ENCODE results near the gene UGT1A7. TPM values are rescaled to one million over a fixed set of nuclear protein-coding genes. Genes with fewer than 3 reads are reported as not detected.

Gene UGT1A7
- polyA plus RNA-seq, 3 donors: not detected

GRCh38 chr2:233802132-233802815, 120.6 kb downstream of the UGT1A7 start:
- H3K9me3 ChIP-seq (replicated peaks in 1 of 2; ENCODE audit: control insufficient read depth in 1 of 2, insufficient read depth in 1 of 2, low read length in 2 of 2): no peaks in the 10 kb centered on the region
- H3K27me3 ChIP-seq (ENCODE audit: control insufficient read depth in 2 of 2, insufficient read depth in 2 of 2, low read length in 2 of 2): no peaks in the 10 kb centered on the region
- no peak overlapping the region for H2AFZ ChIP-seq (ENCODE audit: insufficient read depth, low read depth, low read length, poor library complexity, severe bottlenecking)
- no peaks in the 10 kb centered on the region for H4K20me1 ChIP-seq (ENCODE audit: insufficient read depth, low read length)
- Mint-ChIP-seq H3K4me1 (no peaks in the 10 kb centered on the region), H3K27ac (peak overlapping the region in 1 of 7 donors; percentile 67), H3K4me3 (no peak overlapping the region), H3K27me3 (ENCODE audit: low read depth in 3 of 3) (peaks cover 3 to 10% (median 8%) of the 10 kb centered on the region in 3 donors), H3K9me3 (peaks cover 0 to 3% (median 0%) of the 10 kb centered on the region in 7 donors), H3K36me3 (no peaks in the 10 kb centered on the region)
- H3K4me1 ChIP-seq (ENCODE audit: control insufficient read depth in 1 of 2, insufficient read depth in 2 of 2, low read length in 2 of 2): no peaks in the 10 kb centered on the region
- no peak overlapping the region for H3K4me3 ChIP-seq (replicated peaks in 1 of 3; ENCODE audit: low read depth in 2 of 3, low read length in 3 of 3)
- intact Hi-C loops (cut with micrococcal nuclease): no loop called here
- DNase-seq: no peak
- H3K4me2 ChIP-seq (replicated peaks; ENCODE audit: extremely low read depth, low read length, poor library complexity, severe bottlenecking): no peak overlapping the region
- H3K36me3 ChIP-seq (replicated peaks in 1 of 2; ENCODE audit: control insufficient read depth in 1 of 2, insufficient read depth in 2 of 2, low read length in 2 of 2): no peaks in the 10 kb centered on the region
- H3K9ac ChIP-seq (ENCODE audit: insufficient read depth, low read length, poor library complexity, severe bottlenecking): no peak overlapping the region
- no peak for TF ChIP-seq CTCF (IDR thresholded peaks at IDR 0.05)
- no peak overlapping the region for H3K27ac ChIP-seq (ENCODE audit: low read depth in 1 of 2, low read length in 2 of 2)
- no peaks in the 10 kb centered on the region for H3K79me2 ChIP-seq (ENCODE audit: insufficient read depth, low read length)
- no CpG with 5 or more reads among the region's 3 CpGs for WGBS (ENCODE audit: insufficient coverage)

DNA sequence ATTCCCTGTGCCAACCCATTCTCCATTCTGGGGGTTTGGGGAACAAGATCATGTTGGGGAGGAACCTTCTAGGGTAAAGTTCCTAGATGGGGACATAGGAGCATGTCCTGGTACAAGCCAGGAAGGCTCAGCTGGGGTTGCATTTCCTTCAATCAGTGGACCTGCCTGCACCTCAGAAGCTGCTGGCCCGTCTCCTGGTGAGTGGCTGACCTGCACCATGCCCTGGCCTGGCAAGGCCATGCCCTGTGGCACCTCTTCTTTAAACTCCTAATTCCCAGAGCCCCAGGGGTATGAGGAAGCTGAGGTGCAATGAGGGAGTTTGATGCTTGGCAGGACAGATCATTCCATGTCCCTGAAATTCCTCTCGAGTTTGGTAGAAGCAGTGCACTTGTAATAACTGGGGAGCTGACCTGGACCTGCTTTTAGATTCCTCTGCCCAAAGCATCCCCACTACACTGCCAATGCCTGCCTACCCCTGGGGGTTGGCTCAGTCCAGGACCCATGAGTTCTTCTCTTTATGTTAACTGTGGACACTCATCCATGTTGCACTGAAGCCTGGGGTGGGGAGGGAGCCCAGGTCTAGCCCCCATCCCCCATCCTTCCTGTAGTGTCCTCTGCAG, 121.7 kb downstream of the UGT1A7 start:
- H3K4me2 ChIP-seq (replicated peaks; ENCODE audit: extremely low read depth, low read length, poor library complexity, severe bottlenecking): no peak overlapping the region
- Mint-ChIP-seq H3K27me3 (ENCODE audit: low read depth in 3 of 3) (peaks cover 3 to 10% (median 8%) of the 10 kb centered on the region in 3 donors), H3K4me1 (no peaks in the 10 kb centered on the region), H3K27ac (no peak overlapping the region), H3K36me3 (no peaks in the 10 kb centered on the region), H3K9me3 (peaks cover 0 to 2% (median 1%) of the 10 kb centered on the region in 7 donors), H3K4me3 (no peak overlapping the region)
- WGBS (ENCODE audit: insufficient coverage): no CpG with 5 or more reads among the region's 2 CpGs
- H4K20me1 ChIP-seq (ENCODE audit: insufficient read depth, low read length): no peaks in the 10 kb centered on the region
- TF ChIP-seq CTCF (IDR thresholded peaks at IDR 0.05): no peak
- DNase-seq: no peak
- H3K27ac ChIP-seq (ENCODE audit: low read depth in 1 of 2, low read length in 2 of 2): no peak overlapping the region
- H2AFZ ChIP-seq (ENCODE audit: insufficient read depth, low read depth, low read length, poor library complexity, severe bottlenecking): no peak overlapping the region
- H3K9me3 ChIP-seq (replicated peaks in 1 of 2; ENCODE audit: control insufficient read depth in 1 of 2, insufficient read depth in 1 of 2, low read length in 2 of 2): no peaks in the 10 kb centered on the region
- H3K4me1 ChIP-seq (ENCODE audit: control insufficient read depth in 1 of 2, insufficient read depth in 2 of 2, low read length in 2 of 2): no peaks in the 10 kb centered on the region
- intact Hi-C loops (cut with micrococcal nuclease): no loop called here
- no peaks in the 10 kb centered on the region for H3K27me3 ChIP-seq (ENCODE audit: control insufficient read depth in 2 of 2, insufficient read depth in 2 of 2, low read length in 2 of 2)
- no peaks in the 10 kb centered on the region for H3K36me3 ChIP-seq (replicated peaks in 1 of 2; ENCODE audit: control insufficient read depth in 1 of 2, insufficient read depth in 2 of 2, low read length in 2 of 2)
- H3K4me3 ChIP-seq (replicated peaks in 1 of 3; ENCODE audit: low read depth in 2 of 3, low read length in 3 of 3): no peak overlapping the region
- no peak overlapping the region for H3K9ac ChIP-seq (ENCODE audit: insufficient read depth, low read length, poor library complexity, severe bottlenecking)
- no peaks in the 10 kb centered on the region for H3K79me2 ChIP-seq (ENCODE audit: insufficient read depth, low read length)

Data from CD14-positive monocyte (primary cell).